GM23248 (cell line): ENCODE results near the gene TMEM236.

Experiments used
- EZH2 ChIP-seq: fragments of 200-600 bp; sonication (generic); IDR thresholded peaks from 2 replicates; pipeline ENCODE4 v1.6.1; 2018; ENCODE audit warnings: antibody characterized with exemption, mild to moderate bottlenecking; ENCODE audit not compliant: insufficient read depth, poor library complexity, severe bottlenecking
- EZH2phosphoT487 ChIP-seq: fragments of 200-600 bp; sonication (generic); IDR thresholded peaks from 2 replicates; pipeline ENCODE4 v1.6.1; 2018; ENCODE audit warnings: antibody characterized with exemption, moderate library complexity, mild to moderate bottlenecking, low read depth; ENCODE audit not compliant: insufficient read depth

- TF ChIP-seq EZH2phosphoT487, result no peak
- no peak for TF ChIP-seq EZH2
These were observed 50.3 kb downstream of the TMEM236 start for GRCh38 chr10:17802350-17802749.
